KOPT-K1 (cell line): ENCODE results near the gene CPLX4.

Experiments used
- H3K27ac ChIP-seq: fragments of 200-600 bp; sonication (generic); 2 replicates; pipeline ENCODE4 v1.5.1; 2016; ENCODE audit warnings: antibody characterized with exemption, mild to moderate bottlenecking, low read depth, low read length; ENCODE audit not compliant: poor library complexity, severe bottlenecking
- H3K36me3 ChIP-seq: fragments of 200-600 bp; sonication (generic); 2 replicates; pipeline ENCODE4 v1.5.1; 2017; ENCODE audit warnings: antibody characterized with exemption, mild to moderate bottlenecking, low read length, moderate library complexity; ENCODE audit not compliant: insufficient read depth
- H3K9me3 ChIP-seq: fragments of 200-600 bp; sonication (generic); 2 replicates; pipeline ENCODE4 v1.5.1; 2017; ENCODE audit warnings: antibody characterized with exemption, low read length, mild to moderate bottlenecking; ENCODE audit not compliant: insufficient read depth, poor library complexity, severe bottlenecking

Gene CPLX4, protein sequence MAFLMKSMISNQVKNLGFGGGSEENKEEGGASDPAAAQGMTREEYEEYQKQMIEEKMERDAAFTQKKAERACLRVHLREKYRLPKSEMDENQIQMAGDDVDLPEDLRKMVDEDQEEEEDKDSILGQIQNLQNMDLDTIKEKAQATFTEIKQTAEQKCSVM

DNA sequence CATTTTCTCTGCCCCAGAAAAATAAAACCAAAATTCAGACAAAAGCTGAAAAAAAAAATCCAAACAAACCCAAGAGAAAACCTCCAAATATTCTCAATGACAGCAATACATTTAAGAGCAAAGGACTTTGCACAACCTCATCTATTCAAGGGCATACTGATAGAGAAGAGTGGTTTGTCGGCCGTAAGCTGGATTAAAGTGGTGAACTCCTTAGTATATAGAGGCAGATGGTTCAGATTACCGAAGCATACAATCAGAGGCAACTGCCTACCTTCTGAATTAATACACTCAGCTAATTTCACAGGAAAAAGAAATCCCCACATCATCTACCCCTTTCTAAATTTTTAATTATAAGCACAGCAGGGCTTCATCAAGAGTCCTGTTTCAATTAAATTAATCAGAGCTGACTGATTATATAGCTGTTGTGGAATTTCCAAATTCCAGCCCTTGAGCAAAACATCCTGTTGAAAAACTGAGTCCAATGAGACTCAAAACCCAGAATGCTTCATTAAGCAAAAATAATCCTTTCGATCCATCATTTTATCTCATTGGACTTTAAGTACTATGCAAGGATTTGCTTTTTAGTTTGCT lies at the start of gene CPLX4:
TSS of gene CPLX4 (minus strand) at position 190 of the 591 bp plus-strand sequence. CDS start at position 3, 187 bp downstream.
- Histone ChIP-seq H3K27ac (no peak within 1 kb of the TSS), H3K9me3 (no peaks in the 10 kb centered on the region), H3K36me3 (no peaks in the 10 kb centered on the region)

- Histone ChIP-seq H3K9me3 (no peaks in the 10 kb centered on the region), H3K27ac (no peak overlapping the region), H3K36me3 (peaks cover 7% of the 10 kb centered on the region)
Observed at GRCh38 chr18:59360381-59360780, 41.9 kb upstream of the CPLX4 start.

DNA sequence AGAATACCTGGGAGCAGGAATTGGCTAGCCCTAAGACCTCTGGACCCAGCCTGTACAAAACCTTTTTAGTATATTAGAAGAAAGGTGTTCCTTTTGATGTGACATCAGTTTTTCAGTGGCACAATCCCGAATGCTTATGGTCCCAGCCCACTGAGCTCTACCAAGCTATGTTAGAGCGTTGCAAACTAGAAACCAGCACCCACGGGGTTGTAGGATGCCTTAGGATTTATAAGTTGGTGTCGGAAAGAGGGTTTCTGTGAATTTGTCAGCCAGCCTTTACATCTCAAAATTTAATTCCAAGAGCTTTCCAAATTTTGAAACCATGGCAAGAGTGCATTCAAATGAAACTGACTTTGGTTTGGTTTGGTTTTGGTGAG lies 41.1 kb upstream of the CPLX4 start:
- peak overlapping the region; percentile 13 for H3K27ac ChIP-seq
- peaks cover 16% of the 10 kb centered on the region for H3K36me3 ChIP-seq
- H3K9me3 ChIP-seq, result no peaks in the 10 kb centered on the region

- H3K9me3 ChIP-seq, result no peaks in the 10 kb centered on the region
- H3K27ac ChIP-seq, result peak within 1 kb of the TSS; percentile 72
- peaks cover 22% of the 10 kb centered on the region for H3K36me3 ChIP-seq
Observed at GRCh38 chr18:59358712-59359575, 40.5 kb upstream of the CPLX4 start, which contains the start of gene LMAN1. Gene LMAN1 (minus strand): TSS chr18:59359265. CDS start chr18:59359244, 21 bp downstream.

GRCh38 chr18:59358414-59358711 lies 39.9 kb upstream of the CPLX4 start:
- Histone ChIP-seq H3K9me3 (no peaks in the 10 kb centered on the region), H3K36me3 (peaks cover 28% of the 10 kb centered on the region), H3K27ac (peak overlapping the region; percentile 72)

GRCh38 chr18:59357928-59358327 lies 39.5 kb upstream of the CPLX4 start:
- H3K9me3 ChIP-seq, result no peaks in the 10 kb centered on the region
- peaks cover 32% of the 10 kb centered on the region for H3K36me3 ChIP-seq
- H3K27ac ChIP-seq, result peak overlapping the region; percentile 72

DNA sequence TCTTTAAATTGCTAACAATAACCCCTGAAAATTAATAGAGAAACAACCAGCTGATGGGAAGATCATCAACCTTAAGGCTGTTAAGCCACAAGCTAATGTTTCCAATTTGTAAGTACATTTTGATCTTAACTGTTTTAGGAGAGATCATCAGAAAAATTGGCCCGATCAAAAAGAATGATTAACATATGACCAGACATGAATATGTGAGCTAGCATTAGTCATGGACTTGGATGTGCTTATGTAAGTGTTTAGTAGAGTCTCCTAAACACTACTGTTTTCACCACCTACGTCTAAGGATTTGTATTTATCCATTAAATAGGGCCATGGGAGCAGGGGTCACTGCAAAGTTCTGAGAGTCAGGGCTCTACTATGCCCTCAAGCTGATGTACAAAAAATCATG lies 36.3 kb upstream of the CPLX4 start:
- peaks cover 62% of the 10 kb centered on the region for H3K36me3 ChIP-seq
- no peak overlapping the region for H3K27ac ChIP-seq

DNA sequence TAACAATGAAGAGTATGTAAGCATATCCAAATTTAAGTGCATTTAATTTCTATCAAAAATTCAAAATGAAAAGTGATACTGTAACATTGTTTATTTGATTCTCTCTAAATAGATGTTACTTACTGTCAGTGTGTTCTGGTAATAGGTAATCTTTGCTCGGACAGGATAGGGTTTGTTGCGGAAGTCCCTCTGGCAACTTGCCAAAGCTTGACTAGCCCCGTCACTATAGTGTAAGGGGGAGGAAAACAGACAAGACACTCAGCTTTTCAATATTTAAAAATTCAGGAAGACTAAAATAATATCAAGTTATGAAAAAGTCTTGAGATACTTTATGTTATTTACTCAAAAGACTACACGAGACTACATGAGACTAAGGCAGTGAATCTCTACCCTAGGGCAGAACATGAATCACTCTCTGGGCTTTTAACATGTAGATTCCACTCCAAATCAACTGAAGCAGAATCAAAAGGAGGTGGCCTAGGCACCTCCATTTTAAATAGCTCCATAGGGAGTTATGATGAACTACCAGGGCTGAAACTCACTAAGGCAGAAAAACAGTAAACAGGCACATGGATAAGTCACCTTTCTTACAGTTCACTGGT lies 34.7 kb upstream of the CPLX4 start:
- peaks cover 77% of the 10 kb centered on the region for H3K36me3 ChIP-seq
- H3K27ac ChIP-seq, result no peak overlapping the region
- no peaks in the 10 kb centered on the region for H3K9me3 ChIP-seq

More for the DNA sequence above, 36.3 kb upstream of the CPLX4 start:
- no peaks in the 10 kb centered on the region for H3K9me3 ChIP-seq

GRCh38 chr18:59352250-59352855 lies 33.9 kb upstream of the CPLX4 start:
- Histone ChIP-seq H3K36me3 (peaks cover 86% of the 10 kb centered on the region), H3K27ac (no peak overlapping the region), H3K9me3 (no peaks in the 10 kb centered on the region)

GRCh38 chr18:59345556-59345955 lies 27.1 kb upstream of the CPLX4 start:
- Histone ChIP-seq H3K36me3 (peaks cover 98% of the 10 kb centered on the region), H3K27ac (no peak overlapping the region), H3K9me3 (peaks cover 26% of the 10 kb centered on the region)

DNA sequence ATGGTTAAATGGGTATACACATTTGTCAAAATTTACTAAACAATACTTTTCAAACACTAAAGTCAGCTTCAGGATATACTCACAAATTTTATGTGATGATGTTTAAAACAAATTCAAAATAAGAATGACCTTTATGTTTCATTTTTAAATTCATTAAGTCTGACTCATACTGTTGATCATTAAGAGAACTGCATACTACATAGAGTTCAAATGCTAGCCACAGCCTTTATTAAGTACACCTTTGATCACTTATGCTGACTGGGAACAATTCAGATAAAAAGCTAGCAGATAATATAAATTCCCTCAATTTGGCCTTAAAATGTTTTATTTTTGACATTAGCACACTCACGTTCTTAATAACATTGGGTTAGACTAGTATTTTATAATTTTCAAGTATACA lies 26.5 kb upstream of the CPLX4 start:
- Histone ChIP-seq H3K27ac (no peak overlapping the region), H3K9me3 (peaks cover 26% of the 10 kb centered on the region), H3K36me3 (peaks cover 100% of the 10 kb centered on the region)

GRCh38 chr18:59343926-59344325 lies 25.5 kb upstream of the CPLX4 start:
- Histone ChIP-seq H3K36me3 (peaks cover 100% of the 10 kb centered on the region), H3K27ac (no peak overlapping the region), H3K9me3 (peaks cover 26% of the 10 kb centered on the region)

DNA sequence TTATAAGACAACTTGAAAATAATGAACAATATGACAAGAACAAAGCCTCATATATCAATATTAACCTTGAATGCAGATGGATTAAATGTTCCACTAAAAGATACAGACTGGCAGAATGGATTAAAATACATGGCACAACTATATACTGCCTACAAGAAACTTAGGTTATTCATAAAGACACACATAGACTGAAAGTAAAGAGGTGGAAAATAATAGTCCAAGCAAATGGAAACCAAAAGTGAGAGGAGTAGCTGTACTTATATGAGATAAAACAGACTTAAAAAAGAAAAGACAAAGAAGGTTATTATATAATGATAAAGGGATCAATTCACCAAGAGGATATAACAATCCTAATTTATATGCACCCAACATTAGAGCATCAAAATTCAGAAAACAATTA lies 22.4 kb upstream of the CPLX4 start:
- H3K36me3 ChIP-seq, result peaks cover 99% of the 10 kb centered on the region
- peaks cover 26% of the 10 kb centered on the region for H3K9me3 ChIP-seq
- no peak overlapping the region for H3K27ac ChIP-seq

- H3K27ac ChIP-seq, result no peak overlapping the region
- H3K9me3 ChIP-seq, result peaks cover 26% of the 10 kb centered on the region
- H3K36me3 ChIP-seq, result peaks cover 99% of the 10 kb centered on the region
Observed at GRCh38 chr18:59340312-59340711, 21.9 kb upstream of the CPLX4 start.

DNA sequence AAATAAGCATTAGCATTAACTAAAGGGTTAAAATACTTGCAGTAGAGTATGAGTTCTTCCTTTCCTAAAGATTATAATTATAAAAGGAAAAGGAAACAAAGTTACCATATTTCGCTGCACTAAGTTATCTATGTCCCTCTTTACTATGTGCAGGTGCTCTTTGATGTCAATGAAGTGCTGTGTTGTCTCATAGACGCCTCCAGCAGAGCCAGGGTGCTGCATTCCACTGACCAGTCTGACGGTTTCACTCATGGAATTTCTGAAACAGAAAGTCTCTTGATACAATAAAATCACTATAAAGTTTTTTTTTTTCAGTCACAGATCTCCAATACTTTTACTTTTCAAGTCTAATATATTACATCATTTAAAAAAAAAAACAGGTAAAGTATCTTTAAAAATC lies 14.5 kb upstream of the CPLX4 start:
- no peak overlapping the region for H3K27ac ChIP-seq
- H3K9me3 ChIP-seq, result no peaks in the 10 kb centered on the region
- H3K36me3 ChIP-seq, result peaks cover 100% of the 10 kb centered on the region
